GM12878 (cell line): ENCODE results near the gene ZNF493. TPM values are rescaled to one million over a fixed set of nuclear protein-coding genes. Genes with fewer than 3 reads are reported as not detected.

Experiments
- ATAC-seq: fragments of 200-7000 bp; cut with Tn5 transposase; 3 replicates; pipeline ENCODE4 v1.9.1; 2020; ENCODE audit warnings: mild to moderate bottlenecking, moderate library complexity
- BruUV-seq: library from RNA; stranded (reverse); fragments of 400-500 nt; replicated peaks from 2 replicates; lab custom pipeline; 2021; lab: Mats Ljungman, UMichigan
- CTCF ChIA-PET: fragments of 300-600 bp; sonication (Branson Sonifier 250); formaldehyde crosslinking; extraction: SDS; loops from one replicate; lab custom pipeline; 2021; ENCODE audit warnings: inconsistent platforms; lab: Yijun Ruan, JAX
- POLR2A ChIA-PET: fragments of 350-600 bp; formaldehyde crosslinking; extraction: SDS; loops from one replicate; lab custom pipeline; 2021; ENCODE audit warnings: inconsistent platforms; lab: Charles Lee
- RAD21 ChIA-PET: fragments of 300-600 bp; sonication (Branson Sonifier 250); formaldehyde crosslinking; loops from one replicate; lab custom pipeline; 2023; ENCODE audit warnings: antibody characterized with exemption; ENCODE audit not compliant: unreplicated experiment; lab: Charles Lee
- SMC1A ChIA-PET: fragments of 300-600 bp; sonication (Branson Sonifier 250); formaldehyde crosslinking; loops from one replicate; lab custom pipeline; 2023; ENCODE audit not compliant: unreplicated experiment, uncharacterized antibody; lab: Charles Lee
- DNase-seq: peaks from one replicate; pipeline ENCODE4 v3.0.0-alpha.2; 2011; ENCODE audit warnings: low read depth, low spot score
- FAIRE-seq: peaks from 3 replicates; lab custom pipeline; 2011; peaks lifted over from hg19 to GRCh38; lab: Jason Lieb, UNC
- H2AFZ ChIP-seq: 2 replicates; pipeline ENCODE4 v1.6.0; 2011; ENCODE audit warnings: low read depth, low read length, control low read depth; ENCODE audit not compliant: control insufficient read depth
- H3K27ac ChIP-seq: 2 replicates; pipeline ENCODE4 v1.5.1; 2011; ENCODE audit warnings: control low read depth; ENCODE audit not compliant: control insufficient read depth, insufficient read depth
- H3K27me3 ChIP-seq, 2 experiments: replicated peaks in 1 of 2; 2 replicates each; pipeline versions ENCODE4 v1.6.0 to v1.6.1; 2011; ENCODE audit warnings: low read length in 1 of 2; ENCODE audit not compliant: control insufficient read depth in 2 of 2, insufficient read depth in 2 of 2
- H3K36me3 ChIP-seq, 2 experiments: 2 replicates each; pipeline ENCODE4 v1.5.1; 2011; ENCODE audit warnings: low read length in 1 of 2; ENCODE audit not compliant: control insufficient read depth in 2 of 2, insufficient read depth in 2 of 2
- H3K4me1 ChIP-seq: 2 replicates; pipeline ENCODE4 v1.6.1; 2011; ENCODE audit warnings: mild to moderate bottlenecking, low read length, moderate library complexity, mixed read lengths; ENCODE audit not compliant: control insufficient read depth, insufficient read depth
- H3K4me2 ChIP-seq: 2 replicates; pipeline ENCODE4 v1.6.0; 2011; ENCODE audit warnings: control low read depth; ENCODE audit not compliant: control insufficient read depth, insufficient read depth
- H3K4me3 ChIP-seq: fragments of 200-600 bp; sonication (generic); 2 replicates; pipeline ENCODE4 v1.5.1; 2016
- H3K79me2 ChIP-seq: 2 replicates; pipeline ENCODE4 v1.6.0; 2011; ENCODE audit warnings: low read length; ENCODE audit not compliant: control insufficient read depth, insufficient read depth
- H3K9ac ChIP-seq: 2 replicates; pipeline ENCODE4 v1.8.0; 2011; ENCODE audit warnings: low read length, control low read depth, mixed read lengths; ENCODE audit not compliant: control insufficient read depth, insufficient read depth
- H3K9me3 ChIP-seq: replicated peaks from 3 replicates; pipeline ENCODE4 v1.5.1; 2011; ENCODE audit warnings: mild to moderate bottlenecking, low read length; ENCODE audit not compliant: control insufficient read depth, insufficient read depth
- H4K20me1 ChIP-seq: 2 replicates; pipeline ENCODE4 v1.6.0; 2011; ENCODE audit not compliant: control insufficient read depth, insufficient read depth
- BRCA1 ChIP-seq: IDR thresholded peaks from 2 replicates; pipeline ENCODE4 v1.6.1; 2011; ENCODE audit warnings: low read depth, low read length, improper control_type of control experiment
- CBX3 ChIP-seq: fragments of 200-600 bp; sonication (generic); IDR thresholded peaks from 2 replicates; pipeline ENCODE4 v1.6.1; 2016; ENCODE audit warnings: low read depth, borderline replicate concordance
- E2F8 ChIP-seq: fragments of 450-650 bp; IDR thresholded peaks from 2 replicates; pipeline ENCODE4 v1.6.1; 2018; ENCODE audit warnings: mild to moderate bottlenecking, low read depth, moderate library complexity; ENCODE audit not compliant: partially characterized antibody
- FOXM1 ChIP-seq: IDR thresholded peaks from 2 replicates; pipeline ENCODE4 v1.6.1; 2012; ENCODE audit warnings: low read depth, mild to moderate bottlenecking, inconsistent platforms, low read length, moderate library complexity
- PAX8 ChIP-seq: fragments of 450-650 bp; IDR thresholded peaks from 2 replicates; pipeline ENCODE4 v1.6.1; 2017; ENCODE audit warnings: mild to moderate bottlenecking, moderate library complexity
- POLR2A ChIP-seq: IDR thresholded peaks from 2 replicates; pipeline ENCODE4 v1.6.1; 2011; ENCODE audit warnings: low read depth, mild to moderate bottlenecking, low read length
- RAD51 ChIP-seq: fragments of 450-650 bp; IDR thresholded peaks from 2 replicates; pipeline ENCODE4 v1.6.1; 2016; ENCODE audit warnings: moderate library complexity, mild to moderate bottlenecking, inconsistent platforms
- SMC3 ChIP-seq: IDR thresholded peaks from 2 replicates; pipeline ENCODE4 v1.6.1; 2011; ENCODE audit warnings: low read length, improper control_type of control experiment, borderline replicate concordance
- SREBF2 ChIP-seq: IDR thresholded peaks from 2 replicates; pipeline ENCODE4 v1.6.1; 2012; ENCODE audit warnings: mild to moderate bottlenecking, low read length
- STAT1 ChIP-seq: fragments of 450-650 bp; conservative IDR thresholded peaks from 2 replicates; pipeline ENCODE4 v1.6.1; 2014; ENCODE audit warnings: antibody characterized with exemption, mild to moderate bottlenecking
- STAT3 ChIP-seq: IDR thresholded peaks from 2 replicates; pipeline ENCODE4 v1.6.1; 2011; ENCODE audit warnings: low read depth, low read length, improper control_type of control experiment
- ZZZ3 ChIP-seq: IDR thresholded peaks from 2 replicates; pipeline ENCODE4 v1.6.1; 2011; ENCODE audit warnings: low read depth; ENCODE audit not compliant: control insufficient read depth, insufficient read length
- WGBS: methylation state at CpG from one replicate; pipeline ENCODE4 v1.1.6; 2016; ENCODE audit warnings: low lambda C conversion rate; ENCODE audit not compliant: insufficient replicate concordance, insufficient coverage; ENCODE audit errors: missing lambda C conversion rate; 5-methylcytosine and 5-hydroxymethylcytosine counted together
- in situ Hi-C: fragments of 300-500 bp; cut with MboI; formaldehyde crosslinking; loops from 9 replicates; pipeline ENCODE4 v1.14.3; 2018; ENCODE audit warnings: mixed read lengths
- intact Hi-C: fragments of 100-400 bp; cut with micrococcal nuclease; formaldehyde crosslinking; loops from one replicate; pipeline ENCODE4 v1.14.2; 2022; ENCODE audit not compliant: unreplicated experiment
- polyA plus RNA-seq, 11 experiments: library from polyadenylated mRNA; depleted of rRNA in 4 of 11; unstranded in 6 of 11; stranded (reverse) in 5 of 11; fragments of >200 nt; fragmentation: Nextera tagmentation in 4 of 11; fragmentation: Illumina TruSeq in 1 of 11; extraction: Ambion mirVana in 4 of 11; extraction: Trizol in 1 of 11; gene quantifications; 1 replicate in 1 of 11; 2 replicates in 10 of 11; pipeline versions ENCODE4 v1.2.1 to v1.2.3, GENCODE V29; 2011 to 2016; ENCODE audit warnings: inconsistent platforms in 2 of 11, missing spikeins in 2 of 11, low read depth in 1 of 11
- total RNA-seq, 4 experiments: library from RNA; depleted of rRNA in 3 of 4; stranded (reverse); fragments of >200 nt in 3 of 4; fragmentation: Illumina TruSeq in 1 of 4; extraction: Trizol in 1 of 4; gene quantifications; 2 replicates each; pipeline versions ENCODE4 v1.2.1 to v1.2.3, GENCODE V29; 2013 to 2021
- TF ChIP-seq, protein P1 (sequence below): fragments of 450-650 bp; formaldehyde crosslinking; IDR thresholded peaks from 2 replicates; pipeline ENCODE4 v1.4.0; 2022; ENCODE audit warnings: mild to moderate bottlenecking, moderate library complexity
- TF ChIP-seq, protein P2 (sequence below): fragments of 450-650 bp; IDR thresholded peaks from 2 replicates; pipeline ENCODE4 v1.6.1; 2017; ENCODE audit warnings: low read depth, mild to moderate bottlenecking, moderate library complexity

ZNF493 gene
- total and polyA plus RNA-seq, 10 of the 15 experiments (the other 5 are each of a cell fraction or from before 2014, with no cell fraction given) = 2.9 to 17.6 (median 8.3) TPM

DNA sequence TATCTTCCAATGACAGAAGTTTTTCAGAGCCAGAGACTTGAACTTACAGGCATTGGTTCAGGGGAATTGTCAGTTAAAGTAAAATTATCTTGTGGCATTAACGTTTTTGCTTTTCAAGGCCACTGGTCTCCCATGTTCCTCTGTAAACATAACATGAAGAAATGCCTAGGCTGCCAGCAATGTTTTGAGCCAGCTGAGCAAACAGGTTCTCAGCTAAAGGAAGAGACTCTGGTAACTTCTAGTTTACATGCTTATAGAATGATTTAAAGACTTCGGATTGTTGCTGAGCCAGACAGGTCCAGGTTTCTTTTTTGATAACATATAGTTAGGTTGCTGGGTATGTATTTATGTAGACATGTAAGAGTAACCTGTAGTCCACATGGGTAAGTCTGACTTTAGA is 35.7 kb downstream of the ZNF493 start:
- ATAC-seq (no peak), FAIRE-seq (no peak), DNase-seq (no peak)
- 50% methylated on average over 2 of the region's 2 CpGs for WGBS
- no TSS peak for BruUV-seq
- Histone ChIP-seq H4K20me1 (no peaks in the 10 kb centered on the region), H3K4me2 (no peak overlapping the region), H2AFZ (no peak overlapping the region), H3K27ac (no peak overlapping the region), H3K79me2 (no peaks in the 10 kb centered on the region), H3K4me1 (no peaks in the 10 kb centered on the region), H3K9me3 (no peaks in the 10 kb centered on the region; the same call in 2 of the 3 replicates), H3K4me3 (no peak overlapping the region), H3K36me3 (no peaks in the 10 kb centered on the region), H3K9ac (no peak overlapping the region), H3K27me3 (no peaks in the 10 kb centered on the region)
- ChIA-PET RAD21 (no interaction called here), CTCF (no interaction called here), SMC1A (no interaction called here), POLR2A (no interaction called here)
- in situ Hi-C loops = no loop called here
- no peak for TF ChIP-seq SREBF2
- no peak for TF ChIP-seq CBX3
- no peak for TF ChIP-seq STAT3
- no peak for TF ChIP-seq E2F8
- TF ChIP-seq POLR2A = no peak
- no peak for TF ChIP-seq BRCA1
- TF ChIP-seq SMC3 = no peak
- no peak for TF ChIP-seq STAT1
- no peak for TF ChIP-seq PAX8
- TF ChIP-seq, protein P1, sequence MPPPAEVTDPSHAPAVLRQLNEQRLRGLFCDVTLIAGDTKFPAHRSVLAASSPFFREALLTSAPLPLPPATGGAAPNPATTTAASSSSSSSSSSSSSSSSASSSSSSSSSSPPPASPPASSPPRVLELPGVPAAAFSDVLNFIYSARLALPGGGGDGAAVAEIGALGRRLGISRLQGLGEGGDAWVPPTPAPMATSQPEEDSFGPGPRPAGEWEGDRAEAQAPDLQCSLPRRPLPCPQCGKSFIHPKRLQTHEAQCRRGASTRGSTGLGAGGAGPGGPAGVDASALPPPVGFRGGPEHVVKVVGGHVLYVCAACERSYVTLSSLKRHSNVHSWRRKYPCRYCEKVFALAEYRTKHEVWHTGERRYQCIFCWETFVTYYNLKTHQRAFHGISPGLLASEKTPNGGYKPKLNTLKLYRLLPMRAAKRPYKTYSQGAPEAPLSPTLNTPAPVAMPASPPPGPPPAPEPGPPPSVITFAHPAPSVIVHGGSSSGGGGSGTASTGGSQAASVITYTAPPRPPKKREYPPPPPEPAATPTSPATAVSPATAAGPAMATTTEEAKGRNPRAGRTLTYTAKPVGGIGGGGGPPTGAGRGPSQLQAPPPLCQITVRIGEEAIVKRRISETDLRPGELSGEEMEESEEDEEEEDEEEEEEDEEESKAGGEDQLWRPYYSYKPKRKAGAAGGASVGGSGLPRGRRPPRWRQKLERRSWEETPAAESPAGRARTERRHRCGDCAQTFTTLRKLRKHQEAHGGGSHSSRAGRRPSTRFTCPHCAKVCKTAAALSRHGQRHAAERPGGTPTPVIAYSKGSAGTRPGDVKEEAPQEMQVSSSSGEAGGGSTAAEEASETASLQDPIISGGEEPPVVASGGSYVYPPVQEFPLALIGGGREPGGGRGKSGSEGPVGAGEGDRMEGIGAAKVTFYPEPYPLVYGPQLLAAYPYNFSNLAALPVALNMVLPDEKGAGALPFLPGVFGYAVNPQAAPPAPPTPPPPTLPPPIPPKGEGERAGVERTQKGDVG = no peak
- no peak for TF ChIP-seq RAD51
- TF ChIP-seq, protein P2, sequence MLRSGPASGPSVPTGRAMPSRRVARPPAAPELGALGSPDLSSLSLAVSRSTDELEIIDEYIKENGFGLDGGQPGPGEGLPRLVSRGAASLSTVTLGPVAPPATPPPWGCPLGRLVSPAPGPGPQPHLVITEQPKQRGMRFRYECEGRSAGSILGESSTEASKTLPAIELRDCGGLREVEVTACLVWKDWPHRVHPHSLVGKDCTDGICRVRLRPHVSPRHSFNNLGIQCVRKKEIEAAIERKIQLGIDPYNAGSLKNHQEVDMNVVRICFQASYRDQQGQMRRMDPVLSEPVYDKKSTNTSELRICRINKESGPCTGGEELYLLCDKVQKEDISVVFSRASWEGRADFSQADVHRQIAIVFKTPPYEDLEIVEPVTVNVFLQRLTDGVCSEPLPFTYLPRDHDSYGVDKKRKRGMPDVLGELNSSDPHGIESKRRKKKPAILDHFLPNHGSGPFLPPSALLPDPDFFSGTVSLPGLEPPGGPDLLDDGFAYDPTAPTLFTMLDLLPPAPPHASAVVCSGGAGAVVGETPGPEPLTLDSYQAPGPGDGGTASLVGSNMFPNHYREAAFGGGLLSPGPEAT = no peak
- TF ChIP-seq ZZZ3 = no peak
- TF ChIP-seq FOXM1 = no peak
- intact Hi-C loops = no loop called here
